BJ (cell line): ENCODE results near the gene FMNL2. TPM values are rescaled to one million over a fixed set of nuclear protein-coding genes. Genes with fewer than 3 reads are reported as not detected.

Experiments used
- CTCF ChIA-PET: fragments of 350-600 bp; formaldehyde crosslinking; extraction: SDS; loops from one replicate; lab custom pipeline; 2021; ENCODE audit warnings: antibody characterized with exemption, inconsistent platforms; lab: Yijun Ruan, JAX
- POLR2A ChIA-PET: fragments of 300-600 bp; sonication (Branson Sonifier 250); formaldehyde crosslinking; extraction: SDS; loops from one replicate; lab custom pipeline; 2021; ENCODE audit warnings: antibody characterized with exemption; lab: Charles Lee
- DNase-seq: peaks from one replicate; pipeline ENCODE4 v3.0.0-alpha.2; 2011; ENCODE audit warnings: low read depth
- H3K27me3 ChIP-seq: 2 replicates; pipeline ENCODE4 v1.6.0; 2011; ENCODE audit warnings: low read length; ENCODE audit not compliant: control insufficient read depth, insufficient read depth
- H3K36me3 ChIP-seq: 2 replicates; pipeline ENCODE4 v1.5.1; 2011; ENCODE audit warnings: low read length; ENCODE audit not compliant: control insufficient read depth, insufficient read depth
- H3K4me3 ChIP-seq: 2 replicates; pipeline ENCODE4 v1.5.1; 2011; ENCODE audit warnings: low read depth, mild to moderate bottlenecking, control low read depth, low read length
- CTCF ChIP-seq: IDR thresholded peaks from 2 replicates; pipeline ENCODE4 v1.5.1; 2011; ENCODE audit warnings: low read depth, mild to moderate bottlenecking, control low read depth, inconsistent platforms, low read length, moderate library complexity; ENCODE audit not compliant: insufficient read depth
- polyA plus RNA-seq: library from polyadenylated mRNA; depleted of rRNA; stranded (reverse); fragments of >200 nt; gene quantifications from 2 replicates; pipeline ENCODE4 v1.2.3, GENCODE V29; 2011

Gene FMNL2
- polyA plus RNA-seq, 1 experiment, result 2.4 TPM

GRCh38 chr2:152446213-152446612, 111.2 kb downstream of the FMNL2 start:
- Histone ChIP-seq H3K4me3 (no peak overlapping the region), H3K36me3 (no peaks in the 10 kb centered on the region), H3K27me3 (no peaks in the 10 kb centered on the region)
- no peak for DNase-seq
- no peak for TF ChIP-seq CTCF
- ChIA-PET POLR2A (interaction anchor here (0.6 to 1.0 kb wide), 2 partner anchors 21 to 174 kb away, joined by 3 read pairs; no protein-coding TSS in a partner anchor), CTCF (interaction anchor here (0.6 to 1.8 kb wide), 5 partner anchors 9 to 261 kb away, joined by 3 to 9 read pairs (median 4); no protein-coding TSS in a partner anchor)

- CTCF ChIA-PET, result no interaction called here
Observed at GRCh38 chr2:152447897-152448296, 112.9 kb downstream of the FMNL2 start.

GRCh38 chr2:152448606-152449005, 113.6 kb downstream of the FMNL2 start:
- CTCF ChIA-PET, result no interaction called here
- no peak for TF ChIP-seq CTCF

More at GRCh38 chr2:152447897-152448296, 112.9 kb downstream of the FMNL2 start:
- DNase-seq, result no peak
- H3K4me3 ChIP-seq, result no peak overlapping the region
- H3K27me3 ChIP-seq, result no peaks in the 10 kb centered on the region
- no peak for TF ChIP-seq CTCF
- no peaks in the 10 kb centered on the region for H3K36me3 ChIP-seq
- POLR2A ChIA-PET, result no interaction called here

GRCh38 chr2:152449578-152449977, 114.6 kb downstream of the FMNL2 start:
- POLR2A ChIA-PET, result no interaction called here
- Histone ChIP-seq H3K36me3 (no peaks in the 10 kb centered on the region), H3K27me3 (no peaks in the 10 kb centered on the region), H3K4me3 (no peak overlapping the region)
- no peak for DNase-seq
- CTCF ChIA-PET, result interaction anchor here (1.1 kb wide), 1 partner anchor 15 kb away, joined by 4 read pairs; no protein-coding TSS in a partner anchor
- no peak for TF ChIP-seq CTCF

More at GRCh38 chr2:152448606-152449005, 113.6 kb downstream of the FMNL2 start:
- DNase-seq, result no peak
- no peak overlapping the region for H3K4me3 ChIP-seq
- no peaks in the 10 kb centered on the region for H3K36me3 ChIP-seq
- H3K27me3 ChIP-seq, result no peaks in the 10 kb centered on the region
- POLR2A ChIA-PET, result no interaction called here

GRCh38 chr2:152450176-152450575, 115.2 kb downstream of the FMNL2 start:
- ChIA-PET CTCF (interaction anchor here (1.1 kb wide), 1 partner anchor 15 kb away, joined by 4 read pairs; no protein-coding TSS in a partner anchor), POLR2A (no interaction called here)
- no peaks in the 10 kb centered on the region for H3K27me3 ChIP-seq
- H3K4me3 ChIP-seq, result no peak overlapping the region
- no peaks in the 10 kb centered on the region for H3K36me3 ChIP-seq
- no peak for TF ChIP-seq CTCF
- no peak for DNase-seq
